ENCODE data around the gene BCL2L12.
"Not testable (repeated sequence)": the region's sequence is repeated elsewhere in the genome, so short reads cannot be mapped to it uniquely, and the experiment has no call there.

The BCL2L12 gene

DNA sequence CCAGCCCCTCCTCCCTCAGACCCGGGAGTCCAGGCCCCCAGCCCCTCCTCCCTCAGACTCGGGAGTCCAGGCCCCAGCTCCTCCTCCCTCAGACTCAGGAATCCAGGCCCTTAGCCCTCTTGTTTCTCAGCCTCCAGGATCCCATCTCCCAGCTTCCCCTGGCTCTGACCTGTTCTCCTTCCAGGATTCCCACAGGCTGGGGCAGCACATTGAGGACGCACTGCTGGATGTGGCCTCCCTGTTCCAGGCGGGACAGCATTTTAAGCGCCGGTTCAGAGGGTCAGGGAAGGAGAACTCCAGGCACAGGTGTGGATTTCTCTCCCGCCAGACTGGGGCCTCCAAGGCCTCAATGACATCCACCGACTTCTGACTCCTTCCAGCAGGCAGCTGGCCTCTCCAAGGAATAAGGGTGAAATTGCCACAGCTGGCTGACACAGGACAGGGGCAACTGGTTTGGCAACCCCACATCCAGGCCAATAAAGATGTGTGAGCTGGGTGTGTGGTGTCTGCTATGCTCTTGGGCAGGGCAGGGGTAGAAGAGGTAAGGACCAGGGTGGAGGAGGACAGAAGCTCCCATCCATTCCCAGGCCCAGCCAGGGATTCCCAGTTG is 47.6 kb downstream of the BCL2L12 start:
- DNase-seq (ENCODE audit: low read depth): no peak

DNA sequence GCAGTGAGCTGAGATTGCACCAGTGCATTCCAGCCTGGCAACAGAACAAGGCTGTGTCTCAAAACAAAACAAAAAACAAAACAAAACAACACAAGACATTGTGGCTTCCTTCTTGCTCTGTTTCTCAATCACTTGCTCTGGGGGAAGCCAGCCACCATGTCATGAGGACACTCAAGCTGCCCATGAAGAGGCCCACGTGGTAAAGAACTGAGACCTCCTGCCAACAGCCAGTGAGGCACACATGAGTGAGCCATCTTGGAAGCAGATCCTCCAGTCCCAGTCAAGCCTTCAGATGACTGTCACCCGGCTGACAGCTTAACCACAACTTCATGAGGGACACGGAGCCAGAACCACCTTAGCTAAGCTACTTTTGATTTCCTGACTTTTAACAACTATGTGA is 50.4 kb downstream of the BCL2L12 start:
- DNase-seq (ENCODE audit: low read depth): no peak

DNA sequence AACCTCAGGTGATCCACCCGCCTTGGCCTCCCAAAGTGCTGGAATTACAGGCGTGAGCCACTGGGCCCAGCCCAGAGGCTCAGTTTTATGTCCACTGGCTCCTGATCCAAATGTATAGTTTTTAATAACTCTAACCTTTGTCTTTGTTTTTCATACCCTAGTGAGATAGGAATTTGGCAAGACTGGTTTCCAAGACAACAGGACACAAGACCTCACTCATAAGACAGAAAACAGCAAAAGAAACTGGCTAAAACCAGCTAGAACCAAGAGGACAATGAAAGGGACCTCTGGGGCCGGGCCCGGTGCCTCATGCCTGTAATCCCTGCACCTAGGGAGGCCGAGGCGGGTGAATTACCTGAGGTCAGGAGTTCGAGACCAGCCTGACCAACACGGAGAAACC is 52.8 kb downstream of the BCL2L12 start:
- no peak for DNase-seq (ENCODE audit: low read depth)

GRCh38 chr19:49718991-49719390 is 53.3 kb downstream of the BCL2L12 start:
- no peak for DNase-seq (ENCODE audit: low read depth)

GRCh38 chr19:49719420-49719819 is 53.7 kb downstream of the BCL2L12 start:
- not testable (repeated sequence) for DNase-seq (ENCODE audit: low read depth)
